Retinal pigment epithelial cell (primary cell): ENCODE data around the gene SLC39A9.

ENCODE experiments used
- DNase-seq: peaks from one replicate; pipeline ENCODE4 v3.0.0-alpha.2; 2010; ENCODE audit warnings: low read depth
- H3K4me3 ChIP-seq: 2 replicates; pipeline ENCODE4 v1.5.1; 2011; ENCODE audit warnings: mild to moderate bottlenecking, low read length, control low read depth, moderate library complexity
- CTCF ChIP-seq: conservative IDR thresholded peaks from 2 replicates; pipeline ENCODE4 v1.5.1; 2011; ENCODE audit warnings: low read depth, low read length, control low read depth, inconsistent platforms

Gene SLC39A9

GRCh38 chr14:69439521-69440270, 41.2 kb downstream of the SLC39A9 start:
- no peak for DNase-seq
- TF ChIP-seq CTCF: no peak
- no peak overlapping the region for H3K4me3 ChIP-seq

DNA sequence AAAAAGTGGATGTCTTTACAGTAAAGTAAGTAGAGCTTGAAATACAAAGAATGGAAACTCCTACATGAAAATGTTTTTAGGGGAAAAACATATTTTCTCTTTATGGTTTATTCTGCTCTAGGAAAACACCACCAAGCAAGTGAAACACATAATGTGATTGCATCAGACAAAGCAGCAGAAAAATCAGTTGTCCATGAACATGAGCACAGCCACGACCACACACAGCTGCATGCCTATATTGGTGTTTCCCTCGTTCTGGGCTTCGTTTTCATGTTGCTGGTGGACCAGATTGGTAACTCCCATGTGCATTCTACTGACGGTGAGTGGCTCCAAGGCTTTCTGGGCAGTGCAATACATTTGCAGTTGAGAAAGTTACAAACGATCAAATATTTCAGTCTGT, 43.5 kb downstream of the SLC39A9 start:
- no peak for DNase-seq
- no peak overlapping the region for H3K4me3 ChIP-seq

DNA sequence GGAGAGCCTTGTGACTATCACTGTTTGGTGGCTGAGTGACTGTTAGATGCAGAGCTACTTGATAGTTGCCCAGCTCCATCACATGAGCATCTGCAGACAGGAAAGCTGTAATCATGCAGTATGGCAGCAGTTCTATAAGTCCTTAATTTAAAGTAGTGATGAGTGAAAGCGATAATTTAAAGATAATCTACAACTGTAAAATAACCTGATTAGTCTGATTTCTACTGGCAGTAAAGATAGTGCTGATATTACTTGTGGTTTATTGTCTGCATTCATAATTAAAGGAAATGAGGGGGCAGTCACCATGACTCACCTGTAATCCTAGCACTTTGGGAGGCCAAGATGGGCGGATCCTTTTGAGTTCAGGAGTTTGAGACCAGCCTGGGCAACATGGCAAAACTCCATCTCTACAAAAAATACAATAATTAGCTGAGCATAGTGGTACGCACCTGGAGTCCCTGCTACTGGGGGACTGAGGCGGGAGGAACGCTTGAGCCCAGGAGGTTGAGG, 44.9 kb downstream of the SLC39A9 start:
- DNase-seq: no peak
- H3K4me3 ChIP-seq: no peak overlapping the region
- no peak for TF ChIP-seq CTCF

More for the DNA sequence above, 43.5 kb downstream of the SLC39A9 start:
- no peak for TF ChIP-seq CTCF

- DNase-seq: no peak
- H3K4me3 ChIP-seq: no peak overlapping the region
- TF ChIP-seq CTCF: no peak
Observed at GRCh38 chr14:69449216-69449615, 50.7 kb downstream of the SLC39A9 start.

- DNase-seq: no peak
- H3K4me3 ChIP-seq: no peak overlapping the region
- TF ChIP-seq CTCF: no peak
Observed at GRCh38 chr14:69451941-69452340, 53.4 kb downstream of the SLC39A9 start.

GRCh38 chr14:69458350-69458749, 59.9 kb downstream of the SLC39A9 start:
- DNase-seq: no peak
- TF ChIP-seq CTCF: no peak
- no peak overlapping the region for H3K4me3 ChIP-seq

- DNase-seq: no peak
- TF ChIP-seq CTCF: no peak
- H3K4me3 ChIP-seq: no peak overlapping the region
Observed at GRCh38 chr14:69459122-69459521, 60.6 kb downstream of the SLC39A9 start.
